Measurements from ENCODE around the gene MATCAP1. TPM values are rescaled to one million over a fixed set of nuclear protein-coding genes. Genes with fewer than 3 reads are reported as not detected.
A peak's percentile ranks its signal among the peaks of the same experiment; 100 is the strongest.

MATCAP1 gene
- total and polyA plus RNA-seq, 12 donors, result 12.6 to 237 (median 49.8) TPM

GRCh38 chr16:67209565-67209964 lies 25.8 kb upstream of the MATCAP1 start:
- WGBS, 4 donors, result 74 to 88% (median 79%) methylated on average over 8 of the region's 8 CpGs
- no peak overlapping the region for H3K27ac ChIP-seq
- no peaks in the 10 kb centered on the region for H3K36me3 ChIP-seq (replicated peaks in 1 of 2)
- no peaks in the 10 kb centered on the region for H3K9me3 ChIP-seq (replicated peaks in 1 of 3)
- no peaks in the 10 kb centered on the region for H3K27me3 ChIP-seq
- no peak overlapping the region for H3K4me3 ChIP-seq
- no peak for DNase-seq
- intact Hi-C loops (cut with DNase I), result no loop called here
- TF ChIP-seq CTCF (IDR thresholded peaks at IDR 0.05), result no peak
- H3K4me1 ChIP-seq (replicated peaks in 1 of 2), result peaks cover 11 to 21% of the 10 kb centered on the region in 2 donors

GRCh38 chr16:67208154-67208896 lies 24.6 kb upstream of the MATCAP1 start:
- H3K4me3 ChIP-seq, result no peak overlapping the region

GRCh38 chr16:67207249-67208091 lies 23.7 kb upstream of the MATCAP1 start:
- WGBS, 4 donors, result 49 to 55% (median 52%) methylated on average over 6 to 21 of the region's 21 CpGs; no CpG with 5 or more reads in 1 of the 4 donors
- Histone ChIP-seq H3K9me3 (replicated peaks in 1 of 3) (no peaks in the 10 kb centered on the region), H3K27me3 (no peaks in the 10 kb centered on the region), H3K36me3 (replicated peaks in 1 of 2) (peaks cover 0 to 7% of the 10 kb centered on the region in 2 donors), H3K4me3 (no peak overlapping the region), H3K27ac (peak overlapping the region in 2 of 5 donors; percentile 34 to 75), H3K4me1 (replicated peaks in 1 of 2) (peaks cover 11 to 12% of the 10 kb centered on the region in 2 donors)
- intact Hi-C loops (cut with DNase I), result no loop called here
- peak in 6 of 7 donors; percentile 76 to 88 (median 80) for DNase-seq
- TF ChIP-seq POLR2A (IDR thresholded peaks at IDR 0.05) (no peak), CTCF (IDR thresholded peaks at IDR 0.05) (no peak)

More at GRCh38 chr16:67208154-67208896, 24.6 kb upstream of the MATCAP1 start:
- no peaks in the 10 kb centered on the region for H3K36me3 ChIP-seq (replicated peaks in 1 of 2)
- TF ChIP-seq CTCF (IDR thresholded peaks at IDR 0.05) (no peak), POLR2A (IDR thresholded peaks at IDR 0.05) (no peak)
- H3K27ac ChIP-seq, result peak overlapping the region in 2 of 5 donors; percentile 34 to 75
- 66 to 74% (median 67%) methylated on average over 5 to 11 of the region's 11 CpGs for WGBS, 4 donors
- H3K9me3 ChIP-seq (replicated peaks in 1 of 3), result no peaks in the 10 kb centered on the region
- peaks cover 11 to 15% of the 10 kb centered on the region in 2 donors for H3K4me1 ChIP-seq (replicated peaks in 1 of 2)
- intact Hi-C loops (cut with DNase I), result no loop called here
- no peaks in the 10 kb centered on the region for H3K27me3 ChIP-seq
- DNase-seq, result no peak

- no peaks in the 10 kb centered on the region for H3K9me3 ChIP-seq (replicated peaks in 1 of 3)
- peaks cover 0 to 13% of the 10 kb centered on the region in 2 donors for H3K36me3 ChIP-seq (replicated peaks in 1 of 2)
- H3K4me1 ChIP-seq (replicated peaks in 1 of 2), result peaks cover 11 to 12% of the 10 kb centered on the region in 2 donors
- H3K27ac ChIP-seq, result peak overlapping the region in 2 of 5 donors; percentile 34 to 75
- no peaks in the 10 kb centered on the region for H3K27me3 ChIP-seq
- no peak for DNase-seq
- no peak overlapping the region for H3K4me3 ChIP-seq
- TF ChIP-seq CTCF (IDR thresholded peaks at IDR 0.05), result no peak
- TF ChIP-seq POLR2A (IDR thresholded peaks at IDR 0.05), result no peak
- intact Hi-C loops (cut with DNase I), result no loop called here
- 80 to 100% (median 88%) methylated on average over 1 to 3 of the region's 3 CpGs for WGBS, 4 donors
Observed at GRCh38 chr16:67206838-67207248, 23.1 kb upstream of the MATCAP1 start.
